ENCODE data around the gene PPARA. TPM values are rescaled to one million over a fixed set of nuclear protein-coding genes. Genes with fewer than 3 reads are reported as not detected.

PPARA gene
- polyA plus RNA-seq, 4 donors: 10.0 to 30.0 (median 24.5) TPM

GRCh38 chr22:46162771-46163556, 12.6 kb downstream of the PPARA start:
- no peak for DNase-seq (ENCODE audit: low read depth in 4 of 4, low spot score in 3 of 4)

DNA sequence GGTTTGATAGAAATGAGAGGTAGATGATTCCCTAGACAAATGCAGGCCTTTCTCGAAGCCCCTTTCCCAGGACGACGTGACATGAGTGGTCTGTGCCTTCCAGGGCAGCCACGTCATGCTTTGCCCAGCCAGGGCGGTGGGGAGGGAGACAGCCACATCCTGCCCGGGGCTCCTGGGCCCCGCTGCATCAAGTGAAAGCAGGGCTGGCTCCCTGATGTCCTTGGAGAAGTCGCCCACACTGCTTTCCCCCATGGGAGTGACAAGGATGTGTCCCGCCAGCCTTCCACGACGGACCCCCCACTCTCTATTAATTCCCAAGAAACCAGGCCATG, 13.2 kb downstream of the PPARA start:
- DNase-seq (ENCODE audit: low read depth in 4 of 4, low spot score in 3 of 4): no peak

DNA sequence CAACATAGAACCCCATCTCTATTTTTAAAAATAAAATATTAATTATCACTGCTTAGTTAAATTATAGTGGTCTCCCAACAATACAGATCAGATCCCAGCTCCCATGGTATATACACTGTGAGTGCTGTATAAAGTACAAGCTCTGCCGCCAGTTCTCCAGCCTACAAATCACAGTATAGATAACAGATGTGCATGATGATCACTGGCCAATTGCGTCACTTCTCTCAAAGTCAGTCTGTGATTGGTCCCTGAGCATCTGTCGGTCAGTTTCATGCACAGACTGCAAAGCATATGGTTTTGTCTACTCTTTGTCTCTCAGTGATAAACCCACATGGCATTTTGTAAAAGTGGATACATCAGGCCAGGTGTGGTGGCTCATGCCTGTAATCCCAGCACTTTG, 15.7 kb downstream of the PPARA start:
- DNase-seq (ENCODE audit: low read depth in 4 of 4, low spot score in 3 of 4): no peak

- DNase-seq (ENCODE audit: low read depth in 4 of 4, low spot score in 3 of 4): no peak
Measured at GRCh38 chr22:46169628-46170027, 19.3 kb downstream of the PPARA start.

DNA sequence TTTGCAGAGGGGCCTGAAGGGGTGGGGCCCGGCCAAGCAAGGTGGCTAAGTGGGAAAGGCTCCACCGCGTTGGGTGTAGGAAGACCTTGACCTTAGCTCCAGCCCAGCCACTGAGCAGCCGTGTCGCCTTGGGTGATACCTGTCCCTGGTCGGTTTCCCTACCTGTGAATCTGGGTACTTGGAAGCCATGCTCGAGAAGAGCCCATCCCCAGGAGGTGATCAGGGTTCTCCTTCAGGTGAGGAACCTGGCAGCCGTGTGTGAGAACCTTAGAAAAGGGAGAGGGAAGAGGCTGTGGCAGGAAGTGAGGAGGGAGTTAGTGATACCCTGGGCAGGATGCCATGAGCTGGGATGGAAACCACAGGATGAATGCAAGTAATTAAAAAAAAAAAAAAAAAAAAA, 21.6 kb downstream of the PPARA start:
- DNase-seq (ENCODE audit: low read depth in 4 of 4, low spot score in 3 of 4): no peak

GRCh38 chr22:46172522-46173110, 22.3 kb downstream of the PPARA start:
- DNase-seq (ENCODE audit: low read depth in 4 of 4, low spot score in 3 of 4): no peak

DNA sequence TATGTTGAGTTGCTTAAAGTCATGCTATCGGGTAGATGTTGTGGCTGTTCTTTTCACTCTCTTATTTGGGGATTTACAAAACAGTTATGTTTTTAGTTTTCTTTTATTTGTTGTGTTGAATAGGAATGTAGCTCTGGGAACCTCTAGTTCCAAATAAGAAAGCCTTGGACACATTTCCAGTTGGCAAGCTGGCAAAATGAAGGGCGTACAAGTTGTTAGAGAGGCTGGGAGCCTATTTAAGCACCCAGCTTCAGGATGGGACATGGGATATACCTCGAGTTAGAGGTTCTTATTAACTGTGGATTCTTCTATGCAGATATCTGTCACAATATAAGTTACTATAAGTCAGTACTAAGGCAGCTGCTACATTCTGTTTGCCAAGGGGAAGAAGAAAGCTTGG, 22.8 kb downstream of the PPARA start:
- DNase-seq (ENCODE audit: low read depth in 4 of 4, low spot score in 3 of 4): no peak

- no peak for DNase-seq (ENCODE audit: low read depth in 4 of 4, low spot score in 3 of 4)
Measured at GRCh38 chr22:46175631-46176030, 25.3 kb downstream of the PPARA start.

- DNase-seq (ENCODE audit: low read depth in 4 of 4, low spot score in 3 of 4): no peak
Measured at GRCh38 chr22:46176508-46177003, 26.2 kb downstream of the PPARA start.

GRCh38 chr22:46178755-46179505, 28.6 kb downstream of the PPARA start:
- no peak for DNase-seq (ENCODE audit: low read depth in 4 of 4, low spot score in 3 of 4)

DNA sequence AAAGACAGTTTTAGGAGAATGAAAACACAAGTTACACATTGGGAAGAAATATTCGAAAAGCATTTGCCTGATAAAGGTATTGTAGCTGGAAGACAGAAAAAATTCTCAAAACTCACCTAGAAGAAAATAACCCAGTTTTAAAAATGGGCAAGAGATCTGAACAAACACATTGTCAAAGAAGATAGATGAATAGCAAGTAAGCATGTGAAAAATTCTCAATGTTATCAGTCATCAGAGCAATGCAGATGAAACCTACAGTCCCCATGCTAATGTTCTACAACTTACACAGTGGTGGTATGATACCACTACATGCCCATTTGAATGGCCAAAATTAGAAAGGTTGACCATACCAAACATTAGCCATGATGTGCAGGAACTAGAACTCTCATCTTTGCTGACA, 29.4 kb downstream of the PPARA start:
- DNase-seq (ENCODE audit: low read depth in 4 of 4, low spot score in 3 of 4): no peak

DNA sequence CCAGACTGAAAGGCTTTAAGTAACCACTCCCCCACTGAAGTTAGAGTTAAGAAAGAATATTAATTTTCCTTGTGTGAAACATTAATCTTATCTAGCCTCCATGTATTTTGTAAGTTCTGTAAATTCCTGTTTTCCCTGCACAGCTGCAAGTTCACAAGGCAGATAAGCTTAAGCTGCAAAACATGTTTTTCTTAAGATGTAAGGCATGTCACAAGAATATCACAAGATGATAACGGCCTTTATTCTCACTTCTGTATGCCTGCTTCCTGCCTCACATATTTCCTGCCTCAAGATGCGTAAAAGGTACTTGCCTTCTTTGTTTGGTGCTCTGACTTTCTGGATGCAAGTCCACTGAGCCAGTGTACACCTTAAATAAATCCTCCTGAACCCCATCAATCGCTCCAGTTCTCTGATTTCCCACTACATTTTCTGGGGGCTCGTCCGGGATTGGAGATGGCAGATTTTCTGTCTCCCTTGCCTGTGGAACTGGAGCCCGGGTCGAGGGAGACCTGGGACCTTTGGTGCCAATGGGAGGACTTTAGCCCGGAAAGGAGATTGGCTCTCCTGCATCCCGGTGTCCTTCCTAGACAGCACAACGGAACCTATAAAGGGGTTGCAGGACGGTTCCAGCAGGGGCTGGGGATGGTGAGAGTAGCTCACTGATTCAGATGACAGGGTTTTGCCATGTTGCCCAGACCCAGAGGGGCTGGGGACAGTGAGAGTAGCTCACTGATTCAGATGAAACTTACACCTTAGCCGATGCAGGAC, 30.2 kb downstream of the PPARA start:
- no peak for DNase-seq (ENCODE audit: low read depth in 4 of 4, low spot score in 3 of 4)

GRCh38 chr22:46183733-46184132, 33.4 kb downstream of the PPARA start:
- no peak for DNase-seq (ENCODE audit: low read depth in 4 of 4, low spot score in 3 of 4)

- DNase-seq (ENCODE audit: low read depth in 4 of 4, low spot score in 3 of 4): no peak
Measured at GRCh38 chr22:46185283-46185682, 35.0 kb downstream of the PPARA start.

- no peak for DNase-seq (ENCODE audit: low read depth in 4 of 4, low spot score in 3 of 4)
Measured at GRCh38 chr22:46187862-46188261, 37.5 kb downstream of the PPARA start.

DNA sequence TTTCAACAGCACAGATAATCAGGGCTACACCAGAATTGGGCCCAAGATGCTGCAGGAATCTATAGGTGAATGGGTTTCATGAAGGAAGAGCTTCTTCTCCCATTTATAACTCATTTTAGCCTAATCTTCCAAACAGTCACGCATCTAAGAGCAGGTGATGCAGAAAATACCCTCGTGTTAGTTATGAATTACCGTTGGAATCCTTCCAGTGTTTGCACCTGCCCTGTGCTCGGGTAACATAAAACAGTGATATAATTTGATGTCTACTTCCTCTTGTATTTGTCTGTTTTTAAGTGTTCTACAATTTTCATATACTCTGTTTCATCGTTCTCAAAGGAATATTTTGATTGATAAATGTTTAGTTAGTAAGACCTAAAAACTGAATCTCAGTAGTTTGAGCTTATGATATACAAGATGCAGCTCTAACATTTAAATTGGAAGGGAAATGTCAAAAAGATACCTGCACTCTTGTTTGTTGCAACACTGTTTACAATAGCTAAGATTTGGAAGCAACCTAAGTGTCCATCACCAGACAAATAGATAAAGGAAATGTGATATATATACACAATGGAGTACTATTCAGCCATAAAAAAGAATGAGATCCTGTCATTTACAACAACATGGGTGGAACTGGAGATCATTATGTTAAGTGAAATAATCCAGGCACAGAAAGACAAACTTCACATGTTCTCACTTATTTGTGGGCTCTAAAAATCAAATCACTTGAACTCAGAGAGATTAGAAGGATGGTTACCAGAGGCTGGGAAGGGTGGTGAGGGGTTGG, 42.1 kb downstream of the PPARA start:
- no peak for DNase-seq (ENCODE audit: low read depth in 4 of 4, low spot score in 3 of 4)

DNA sequence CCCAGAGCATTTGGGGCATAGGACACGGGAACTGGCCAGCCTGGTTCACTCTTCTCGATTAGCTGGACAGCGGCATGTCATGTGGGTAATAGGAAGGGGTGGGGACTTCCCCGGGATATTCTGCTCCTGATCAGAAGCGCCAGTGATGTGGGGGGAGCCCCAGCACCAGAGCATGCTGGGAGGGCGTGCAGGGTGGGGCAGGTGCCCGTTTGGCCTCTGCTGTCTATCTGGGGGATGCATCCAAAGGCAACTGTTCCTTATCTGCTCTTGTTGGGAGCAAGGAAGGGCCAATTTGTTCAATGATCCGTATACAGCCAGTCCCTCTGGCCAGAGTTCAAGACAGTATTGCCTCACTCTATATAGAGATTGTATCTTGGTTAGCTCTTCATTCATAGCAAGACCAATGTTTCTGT, 43.6 kb downstream of the PPARA start:
- DNase-seq (ENCODE audit: low read depth in 4 of 4, low spot score in 3 of 4): no peak

GRCh38 chr22:46195487-46196165, 45.3 kb downstream of the PPARA start:
- no peak for DNase-seq (ENCODE audit: low read depth in 4 of 4, low spot score in 3 of 4)

- DNase-seq (ENCODE audit: low read depth in 4 of 4, low spot score in 3 of 4): no peak
Measured at GRCh38 chr22:46196278-46196677, 46.0 kb downstream of the PPARA start.

DNA sequence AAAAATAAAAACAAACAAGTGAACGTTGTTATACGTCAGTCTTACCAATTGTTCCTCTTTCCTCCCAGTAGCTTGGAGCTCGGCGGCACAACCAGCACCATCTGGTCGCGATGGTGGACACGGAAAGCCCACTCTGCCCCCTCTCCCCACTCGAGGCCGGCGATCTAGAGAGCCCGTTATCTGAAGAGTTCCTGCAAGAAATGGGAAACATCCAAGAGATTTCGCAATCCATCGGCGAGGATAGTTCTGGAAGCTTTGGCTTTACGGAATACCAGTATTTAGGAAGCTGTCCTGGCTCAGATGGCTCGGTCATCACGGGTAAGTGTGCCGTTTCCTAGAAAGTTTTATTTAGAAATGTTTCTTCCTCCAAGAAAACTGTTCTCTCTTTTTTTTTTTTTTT, 47.9 kb downstream of the PPARA start:
- no peak for DNase-seq (ENCODE audit: low read depth in 4 of 4, low spot score in 3 of 4)

Data from left renal pelvis (tissue), 4 donors.